SK-N-MC (cell line): Measurements from ENCODE around the gene TSEN15.

ENCODE experiments used
- EZH2 ChIP-seq: fragments of 200-600 bp; sonication (generic); IDR thresholded peaks from one replicate; pipeline ENCODE4 v1.6.1; 2017; ENCODE audit warnings: antibody characterized with exemption
- FOXP2 ChIP-seq: optimal IDR thresholded peaks from 2 replicates; pipeline ENCODE3; 2011; ENCODE audit warnings: mild to moderate bottlenecking, moderate library complexity; ENCODE audit not compliant: insufficient read depth; ENCODE audit errors: extremely low read length, control extremely low read depth
- POLR2AphosphoS5 ChIP-seq: IDR thresholded peaks from 2 replicates; pipeline ENCODE4 v1.6.1; 2012; ENCODE audit warnings: mild to moderate bottlenecking, low read depth, low read length, borderline replicate concordance

- TF ChIP-seq POLR2AphosphoS5 (no peak), EZH2 (no peak), FOXP2 (no peak)
These were observed 39.3 kb upstream of the TSEN15 start for GRCh38 chr1:184012187-184012586.
